ENCODE data around the gene ZFYVE1. TPM values are rescaled to one million over a fixed set of nuclear protein-coding genes. Genes with fewer than 3 reads are reported as not detected.
"Not testable (repeated sequence)": the region's sequence is repeated elsewhere in the genome, so short reads cannot be mapped to it uniquely, and the experiment has no call there.

Gene ZFYVE1
- total RNA-seq, 1 experiment from 2014 or later: 2.7 TPM

DNA sequence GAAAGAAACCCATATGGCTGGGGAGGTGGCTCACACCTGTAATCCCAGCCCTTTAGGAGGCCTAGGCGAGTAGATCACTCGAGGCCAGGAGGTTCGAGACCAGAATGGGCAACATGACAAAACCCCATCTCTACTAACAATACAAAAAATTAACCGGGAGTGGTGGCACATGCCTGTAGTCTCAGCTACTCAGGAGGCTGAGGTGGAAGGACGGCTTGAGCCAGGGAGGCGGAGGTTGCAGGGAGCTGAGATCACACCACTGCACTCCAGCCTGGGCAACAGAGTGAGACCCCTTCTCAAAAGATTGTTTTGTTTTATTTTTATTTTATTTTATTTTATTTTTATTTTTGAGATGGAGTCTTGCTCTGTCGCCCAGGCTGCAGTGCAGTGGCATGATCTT, 15.7 kb downstream of the ZFYVE1 start:
- in situ Hi-C loops (cut with HindIII; ENCODE audit: low pct_unique_long_range_greater_than_20kb, low sequenced_read_pairs); DNase-seq (ENCODE audit: low read depth): not testable (repeated sequence)

- no peak for DNase-seq (ENCODE audit: low read depth)
- in situ Hi-C loops (cut with HindIII; ENCODE audit: low pct_unique_long_range_greater_than_20kb, low sequenced_read_pairs): no loop called here
Measured at GRCh38 chr14:73008501-73008900, 18.4 kb downstream of the ZFYVE1 start.

- DNase-seq (ENCODE audit: low read depth): no peak
- in situ Hi-C loops (cut with HindIII; ENCODE audit: low pct_unique_long_range_greater_than_20kb, low sequenced_read_pairs): no loop called here
Measured at GRCh38 chr14:73007835-73008234, 19.1 kb downstream of the ZFYVE1 start.

- DNase-seq (ENCODE audit: low read depth); in situ Hi-C loops (cut with HindIII; ENCODE audit: low pct_unique_long_range_greater_than_20kb, low sequenced_read_pairs): not testable (repeated sequence)
Measured at GRCh38 chr14:73004641-73005040, 22.3 kb downstream of the ZFYVE1 start.

DNA sequence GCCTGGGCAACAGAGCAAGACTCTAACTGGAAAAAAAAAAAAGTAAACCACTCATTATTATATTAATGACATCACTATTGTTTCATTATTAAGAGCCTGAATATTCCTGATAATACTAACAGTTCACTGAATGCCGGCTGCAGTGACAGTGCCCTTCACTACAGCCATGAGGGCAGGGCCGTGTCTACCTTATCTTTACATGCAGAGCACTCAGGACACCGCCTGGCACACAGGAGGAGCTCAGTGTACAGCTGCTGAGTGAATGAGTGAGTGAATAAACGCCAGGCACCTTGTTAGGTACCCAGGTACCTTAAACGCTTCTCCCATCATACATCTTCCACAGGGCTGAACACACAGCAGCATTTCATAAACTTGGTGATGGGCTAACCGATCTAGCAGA, 23.2 kb downstream of the ZFYVE1 start:
- no peak for DNase-seq (ENCODE audit: low read depth)
- in situ Hi-C loops (cut with HindIII; ENCODE audit: low pct_unique_long_range_greater_than_20kb, low sequenced_read_pairs): no loop called here

- in situ Hi-C loops (cut with HindIII; ENCODE audit: low pct_unique_long_range_greater_than_20kb, low sequenced_read_pairs): no loop called here
- DNase-seq (ENCODE audit: low read depth): no peak
Measured at GRCh38 chr14:73000073-73000472, 26.8 kb downstream of the ZFYVE1 start.

DNA sequence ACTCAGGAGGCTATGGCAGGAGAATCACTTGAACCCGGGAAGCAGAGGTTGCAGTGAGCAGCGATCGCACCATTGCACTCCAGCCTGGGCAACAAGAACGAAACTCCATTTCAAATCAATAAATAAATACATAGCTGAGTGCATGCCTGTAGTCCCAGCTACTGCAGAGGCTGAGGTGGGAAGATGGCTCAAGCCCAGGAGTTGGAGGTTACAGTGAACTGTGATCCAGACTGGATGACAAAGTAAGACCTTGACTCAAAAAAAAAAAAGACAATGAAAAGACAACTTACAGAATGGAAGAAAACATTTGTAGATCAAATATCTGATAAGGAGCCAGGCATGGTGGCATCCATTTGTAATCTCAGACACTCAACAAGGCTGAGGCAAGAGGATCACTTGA, 27.6 kb downstream of the ZFYVE1 start:
- no peak for DNase-seq (ENCODE audit: low read depth)
- in situ Hi-C loops (cut with HindIII; ENCODE audit: low pct_unique_long_range_greater_than_20kb, low sequenced_read_pairs): no loop called here

DNA sequence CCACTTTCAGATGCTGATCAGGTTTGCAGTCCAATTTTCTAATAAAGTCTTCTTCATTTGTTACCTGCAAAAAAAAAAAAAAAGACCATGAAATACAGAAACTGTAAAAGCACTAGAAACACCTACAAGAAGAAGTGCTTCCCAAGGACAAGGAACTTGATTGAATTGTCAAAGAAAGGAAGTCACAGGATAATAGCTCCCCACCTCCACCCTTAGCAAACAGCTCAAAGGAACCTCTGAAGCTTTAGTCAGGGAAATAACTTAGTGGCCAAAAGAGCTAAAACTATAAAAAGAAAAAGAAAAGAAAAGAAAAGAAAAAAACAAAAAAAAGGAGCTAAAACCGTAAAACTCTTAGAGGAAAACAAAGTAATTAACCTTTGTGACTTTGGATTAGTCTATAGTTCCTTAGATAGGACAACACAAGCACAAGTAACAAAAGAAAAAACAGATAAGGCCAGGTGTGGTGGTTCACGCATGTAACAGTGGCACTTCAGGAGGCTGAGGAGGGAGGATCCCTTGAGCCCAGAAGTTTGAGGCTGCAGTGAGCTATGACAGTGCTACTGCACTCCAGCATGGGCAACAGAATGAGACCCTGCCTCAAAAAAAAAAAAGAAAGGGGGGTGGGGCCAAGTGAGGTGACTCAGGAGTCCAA, 28.5 kb downstream of the ZFYVE1 start:
- DNase-seq (ENCODE audit: low read depth): no peak
- in situ Hi-C loops (cut with HindIII; ENCODE audit: low pct_unique_long_range_greater_than_20kb, low sequenced_read_pairs): no loop called here

DNA sequence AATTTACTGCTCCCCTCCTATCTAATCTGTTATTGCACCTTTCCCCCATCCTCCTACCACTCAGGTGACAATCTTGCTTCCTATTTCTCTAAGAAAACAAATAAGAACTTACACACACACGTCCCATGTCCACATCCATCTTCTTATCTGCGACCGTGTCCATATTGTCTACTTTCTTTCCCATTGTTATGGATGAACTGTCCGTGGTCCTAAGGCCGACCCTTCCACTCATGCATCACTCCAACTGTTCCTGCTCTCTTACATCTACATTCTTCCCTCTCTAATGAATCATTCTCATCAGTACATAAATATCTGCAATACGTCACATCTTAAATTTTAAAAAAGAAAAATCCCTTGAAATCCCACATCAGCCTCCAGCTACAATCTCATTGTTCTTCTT, 30.0 kb downstream of the ZFYVE1 start:
- in situ Hi-C loops (cut with HindIII; ENCODE audit: low pct_unique_long_range_greater_than_20kb, low sequenced_read_pairs): no loop called here
- DNase-seq (ENCODE audit: low read depth): no peak

- DNase-seq (ENCODE audit: low read depth): no peak
- in situ Hi-C loops (cut with HindIII; ENCODE audit: low pct_unique_long_range_greater_than_20kb, low sequenced_read_pairs): no loop called here
Measured at GRCh38 chr14:72990171-72990570, 36.7 kb downstream of the ZFYVE1 start.

- in situ Hi-C loops (cut with HindIII; ENCODE audit: low pct_unique_long_range_greater_than_20kb, low sequenced_read_pairs): no loop called here
- no peak for DNase-seq (ENCODE audit: low read depth)
Measured at GRCh38 chr14:72986857-72987256, 40.0 kb downstream of the ZFYVE1 start.

DNA sequence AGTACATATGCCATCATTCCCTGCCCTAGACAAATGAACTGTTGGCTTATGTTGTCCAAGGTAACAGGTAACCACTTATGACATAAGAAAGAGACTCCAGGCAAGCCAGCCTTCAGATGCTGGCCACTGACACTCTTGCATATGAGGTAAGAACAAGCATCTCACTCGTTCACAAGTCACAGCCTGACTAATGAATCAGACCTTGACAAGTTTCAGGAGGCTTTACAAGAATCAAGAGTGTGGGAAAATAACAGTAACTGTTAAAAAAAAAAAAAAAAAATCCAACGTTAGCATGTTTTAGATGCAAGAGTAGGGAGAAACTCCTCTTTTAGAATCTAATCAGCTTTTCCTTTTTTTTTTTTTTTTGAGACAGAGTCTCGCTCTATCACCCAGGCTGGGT, 40.7 kb downstream of the ZFYVE1 start:
- in situ Hi-C loops (cut with HindIII; ENCODE audit: low pct_unique_long_range_greater_than_20kb, low sequenced_read_pairs): no loop called here
- no peak for DNase-seq (ENCODE audit: low read depth)

DNA sequence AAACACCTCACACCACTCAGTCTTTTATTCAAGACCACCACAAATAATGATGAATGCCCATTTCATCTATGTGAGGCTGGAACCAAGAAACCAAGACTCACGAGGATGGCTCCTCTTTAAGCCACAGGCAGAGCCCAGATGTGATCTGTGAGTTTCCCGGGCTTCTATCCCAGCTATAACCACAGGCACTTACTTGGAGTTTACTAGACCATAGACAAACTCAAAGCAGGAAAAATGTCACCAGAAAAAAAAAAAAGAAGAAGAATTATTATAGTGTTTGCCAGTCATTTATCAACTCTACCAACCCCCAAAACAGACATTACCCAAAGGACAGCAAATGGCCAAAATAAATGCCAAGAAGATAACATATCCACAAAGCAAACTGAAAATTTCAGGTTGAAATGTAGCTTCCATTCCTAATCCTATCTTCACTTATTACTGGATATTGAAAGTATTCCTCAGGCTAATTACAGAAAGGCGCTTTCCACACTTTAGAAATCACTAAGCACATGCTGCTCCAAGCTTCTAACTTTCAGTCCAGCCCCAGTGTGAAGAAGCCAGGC, 44.7 kb downstream of the ZFYVE1 start:
- DNase-seq (ENCODE audit: low read depth): no peak
- in situ Hi-C loops (cut with HindIII; ENCODE audit: low pct_unique_long_range_greater_than_20kb, low sequenced_read_pairs): no loop called here

DNA sequence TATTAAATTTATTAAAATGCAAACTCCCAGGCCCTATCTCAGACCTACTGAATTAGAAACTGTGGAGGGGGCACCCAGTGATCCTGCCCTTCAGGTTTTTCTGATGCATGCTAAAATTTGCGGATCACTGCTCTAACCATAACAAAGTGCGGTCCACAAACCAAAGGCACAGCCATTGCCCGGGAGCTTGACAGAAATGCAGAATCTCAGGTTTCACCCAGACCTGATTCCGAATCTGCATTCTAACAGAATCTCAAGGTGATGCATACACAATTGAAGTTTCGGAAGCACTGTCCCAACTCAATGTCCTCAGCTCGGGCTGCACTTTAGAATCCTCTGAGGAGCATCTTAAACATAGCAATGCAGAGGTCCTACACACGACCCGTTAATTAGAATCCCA, 46.0 kb downstream of the ZFYVE1 start:
- DNase-seq (ENCODE audit: low read depth): no peak
- in situ Hi-C loops (cut with HindIII; ENCODE audit: low pct_unique_long_range_greater_than_20kb, low sequenced_read_pairs): no loop called here

GRCh38 chr14:72978856-72979255, 48.0 kb downstream of the ZFYVE1 start:
- in situ Hi-C loops (cut with HindIII; ENCODE audit: low pct_unique_long_range_greater_than_20kb, low sequenced_read_pairs): no loop called here
- DNase-seq (ENCODE audit: low read depth): no peak

DNA sequence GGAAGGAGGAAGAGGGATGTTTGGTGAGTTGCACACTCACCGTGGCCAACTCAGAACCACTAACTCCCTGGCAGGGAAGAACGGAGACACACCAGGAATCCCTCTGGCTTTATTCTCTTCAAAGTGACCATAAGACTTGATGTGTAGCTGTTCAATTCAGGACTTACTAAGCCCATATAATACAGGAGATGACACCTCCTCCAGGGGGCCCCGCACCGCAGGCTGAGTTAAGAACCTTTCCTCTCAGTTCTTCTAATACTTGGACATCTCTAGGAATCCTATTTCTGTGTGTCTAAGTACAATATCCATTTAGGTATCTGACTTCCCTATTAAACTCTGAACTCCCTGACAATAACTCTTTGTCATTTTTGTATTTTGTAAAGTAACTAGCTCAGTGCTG, 51.1 kb downstream of the ZFYVE1 start:
- in situ Hi-C loops (cut with HindIII; ENCODE audit: low pct_unique_long_range_greater_than_20kb, low sequenced_read_pairs): no loop called here

GRCh38 chr14:72974661-72975060, 52.2 kb downstream of the ZFYVE1 start:
- in situ Hi-C loops (cut with HindIII; ENCODE audit: low pct_unique_long_range_greater_than_20kb, low sequenced_read_pairs): no loop called here

More for the DNA sequence above, 51.1 kb downstream of the ZFYVE1 start:
- DNase-seq (ENCODE audit: low read depth): no peak

DNA sequence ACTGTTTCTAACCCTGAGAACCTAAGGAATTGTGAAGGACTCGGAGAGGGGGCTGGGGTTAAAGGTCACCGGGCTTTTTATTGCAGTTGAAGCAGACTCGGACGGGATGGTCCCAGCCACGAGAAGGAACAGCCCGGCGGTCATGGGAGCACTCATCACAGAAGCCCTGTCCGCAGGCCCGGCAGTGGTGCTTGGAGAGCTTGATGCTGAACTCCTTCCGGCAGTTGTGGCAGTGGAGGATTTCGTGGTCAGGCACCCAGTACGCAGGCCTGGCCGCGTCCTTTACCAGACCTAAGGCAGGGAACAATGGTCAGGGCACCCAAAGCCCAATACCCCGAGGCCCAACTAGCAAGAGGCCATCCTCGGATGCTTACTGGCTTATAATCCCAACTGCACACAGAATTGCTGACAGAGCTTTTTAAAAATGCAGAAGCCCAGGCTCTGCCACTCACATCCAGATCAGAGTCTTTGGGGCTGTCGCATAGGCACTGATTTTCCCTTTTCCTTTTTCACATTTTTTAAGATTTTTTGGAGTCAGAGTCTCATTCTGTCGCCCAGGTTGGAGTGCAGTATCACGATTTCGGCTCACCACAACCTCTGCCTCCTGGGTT, 56.0 kb downstream of the ZFYVE1 start:
- in situ Hi-C loops (cut with HindIII; ENCODE audit: low pct_unique_long_range_greater_than_20kb, low sequenced_read_pairs): no loop called here

More at GRCh38 chr14:72974661-72975060, 52.2 kb downstream of the ZFYVE1 start:
- no peak for DNase-seq (ENCODE audit: low read depth)

GRCh38 chr14:72970058-72970630, 56.8 kb downstream of the ZFYVE1 start:
- no peak for DNase-seq (ENCODE audit: low read depth)
- in situ Hi-C loops (cut with HindIII; ENCODE audit: low pct_unique_long_range_greater_than_20kb, low sequenced_read_pairs): no loop called here

More for the DNA sequence above, 56.0 kb downstream of the ZFYVE1 start:
- DNase-seq (ENCODE audit: low read depth): no peak

All from Caki2 (cell line).